K562 (cell line): ENCODE measurements around the gene LGALS12. TPM values are rescaled to one million over a fixed set of nuclear protein-coding genes. Genes with fewer than 3 reads are reported as not detected.

Experiments used
- CBFA2T2 ChIP-seq: fragments of 450-650 bp; conservative IDR thresholded peaks from 2 replicates; pipeline ENCODE4 v1.6.1; 2017; ENCODE audit warnings: mild to moderate bottlenecking
- COPS2 ChIP-seq: fragments of 450-650 bp; conservative IDR thresholded peaks from 2 replicates; pipeline ENCODE4 v1.6.1; 2016; ENCODE audit warnings: mild to moderate bottlenecking, moderate library complexity
- MGA ChIP-seq: fragments of 450-650 bp; IDR thresholded peaks from 2 replicates; pipeline ENCODE4 v1.6.1; 2016; ENCODE audit warnings: mild to moderate bottlenecking, moderate library complexity
- NFE2 ChIP-seq: IDR thresholded peaks from 2 replicates; pipeline ENCODE4 v1.6.1; 2014; ENCODE audit warnings: antibody characterized with exemption, low read depth
- PHF20 ChIP-seq: fragments of 450-650 bp; IDR thresholded peaks from 2 replicates; pipeline ENCODE4 v1.6.1; 2018; ENCODE audit not compliant: partially characterized antibody
- RBM17 ChIP-seq: fragments of 200-400 bp; formaldehyde crosslinking; IDR thresholded peaks from 2 replicates; pipeline ENCODE4 v1.6.1; 2017; ENCODE audit warnings: low read depth, mild to moderate bottlenecking, low read length, borderline replicate concordance
- SMAD3 ChIP-seq: fragments of 450-650 bp; formaldehyde crosslinking; conservative IDR thresholded peaks from 2 replicates; pipeline ENCODE4 v1.4.0; 2020; ENCODE audit warnings: mild to moderate bottlenecking
- SMARCA5 ChIP-seq: fragments of 450-650 bp; IDR thresholded peaks from 2 replicates; pipeline ENCODE4 v1.6.1; 2016
- polyA plus RNA-seq, 8 experiments: library from polyadenylated mRNA; depleted of rRNA in 4 of 8; stranded (reverse) in 5 of 8; unstranded in 3 of 8; fragments of >200 nt; fragmentation: Nextera tagmentation in 2 of 8; fragmentation: Illumina TruSeq in 1 of 8; extraction: Ambion mirVana in 2 of 8; extraction: Trizol in 1 of 8; gene quantifications; 2 replicates each; pipeline versions ENCODE4 v1.2.1 to v1.2.3, GENCODE V29; 2011 to 2014; ENCODE audit warnings: inconsistent platforms in 1 of 8, missing spikeins in 1 of 8
- total RNA-seq, 7 experiments: library from RNA; depleted of rRNA in 6 of 7; stranded (reverse); fragments of >200 nt in 6 of 7; fragmentation: Illumina TruSeq in 2 of 7; extraction: Trizol in 2 of 7; gene quantifications; 2 replicates each; pipeline versions ENCODE4 v1.2.1 to v1.2.3, GENCODE V29; 2011 to 2021; ENCODE audit warnings: low replicate concordance in 1 of 7
- TF ChIP-seq, protein P1 (sequence below), 3 experiments: fragments of 200-800 bp in 1 of 3; fragments of 250-450 bp in 1 of 3; fragments of 450-650 bp in 1 of 3; sonication (Bioruptor Pico) in 1 of 3; sonication (Bioruptor generic) in 1 of 3; formaldehyde crosslinking in 1 of 3; IDR thresholded peaks; 2 replicates each; pipeline versions ENCODE4 v1.6.1 to v1.8.0; 2016 to 2022; ENCODE audit warnings: mild to moderate bottlenecking in 2 of 3, missing genetic modification characterization in 2 of 3, missing compliant biosample characterization in 1 of 3, moderate library complexity in 1 of 3
- TF ChIP-seq, protein P2 (sequence below), 2 experiments: IDR thresholded peaks; 2 replicates each; pipeline ENCODE4 v1.6.1; 2012; ENCODE audit warnings: improper control_type of control experiment in 2 of 2, low read depth in 2 of 2, low read length in 2 of 2, borderline replicate concordance in 1 of 2

LGALS12 gene
- total and polyA plus RNA-seq, 9 of the 15 experiments (the other 6 are each of a cell fraction or from before 2014, with no cell fraction given) = 0.66 to 8.0 (median 5.0) TPM

GRCh38 chr11:63564056-63564774 is 58.3 kb downstream of the LGALS12 start (continued):
- TF ChIP-seq MGA (no peak), CBFA2T2 (peak; percentile 59), COPS2 (no peak), RBM17 (no peak), PHF20 (no peak), SMAD3 (CRISPR knock-in tag) (no peak), NFE2 (no peak), SMARCA5 (no peak)
- TF ChIP-seq, protein P1, sequence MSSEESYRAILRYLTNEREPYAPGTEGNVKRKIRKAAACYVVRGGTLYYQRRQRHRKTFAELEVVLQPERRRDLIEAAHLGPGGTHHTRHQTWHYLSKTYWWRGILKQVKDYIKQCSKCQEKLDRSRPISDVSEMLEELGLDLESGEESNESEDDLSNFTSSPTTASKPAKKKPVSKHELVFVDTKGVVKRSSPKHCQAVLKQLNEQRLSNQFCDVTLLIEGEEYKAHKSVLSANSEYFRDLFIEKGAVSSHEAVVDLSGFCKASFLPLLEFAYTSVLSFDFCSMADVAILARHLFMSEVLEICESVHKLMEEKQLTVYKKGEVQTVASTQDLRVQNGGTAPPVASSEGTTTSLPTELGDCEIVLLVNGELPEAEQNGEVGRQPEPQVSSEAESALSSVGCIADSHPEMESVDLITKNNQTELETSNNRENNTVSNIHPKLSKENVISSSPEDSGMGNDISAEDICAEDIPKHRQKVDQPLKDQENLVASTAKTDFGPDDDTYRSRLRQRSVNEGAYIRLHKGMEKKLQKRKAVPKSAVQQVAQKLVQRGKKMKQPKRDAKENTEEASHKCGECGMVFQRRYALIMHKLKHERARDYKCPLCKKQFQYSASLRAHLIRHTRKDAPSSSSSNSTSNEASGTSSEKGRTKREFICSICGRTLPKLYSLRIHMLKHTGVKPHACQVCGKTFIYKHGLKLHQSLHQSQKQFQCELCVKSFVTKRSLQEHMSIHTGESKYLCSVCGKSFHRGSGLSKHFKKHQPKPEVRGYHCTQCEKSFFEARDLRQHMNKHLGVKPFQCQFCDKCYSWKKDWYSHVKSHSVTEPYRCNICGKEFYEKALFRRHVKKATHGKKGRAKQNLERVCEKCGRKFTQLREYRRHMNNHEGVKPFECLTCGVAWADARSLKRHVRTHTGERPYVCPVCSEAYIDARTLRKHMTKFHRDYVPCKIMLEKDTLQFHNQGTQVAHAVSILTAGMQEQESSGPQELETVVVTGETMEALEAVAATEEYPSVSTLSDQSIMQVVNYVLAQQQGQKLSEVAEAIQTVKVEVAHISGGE (CRISPR knock-in tag; IDR thresholded peaks at IDR 0.05) = no peak
- TF ChIP-seq, protein P2, sequence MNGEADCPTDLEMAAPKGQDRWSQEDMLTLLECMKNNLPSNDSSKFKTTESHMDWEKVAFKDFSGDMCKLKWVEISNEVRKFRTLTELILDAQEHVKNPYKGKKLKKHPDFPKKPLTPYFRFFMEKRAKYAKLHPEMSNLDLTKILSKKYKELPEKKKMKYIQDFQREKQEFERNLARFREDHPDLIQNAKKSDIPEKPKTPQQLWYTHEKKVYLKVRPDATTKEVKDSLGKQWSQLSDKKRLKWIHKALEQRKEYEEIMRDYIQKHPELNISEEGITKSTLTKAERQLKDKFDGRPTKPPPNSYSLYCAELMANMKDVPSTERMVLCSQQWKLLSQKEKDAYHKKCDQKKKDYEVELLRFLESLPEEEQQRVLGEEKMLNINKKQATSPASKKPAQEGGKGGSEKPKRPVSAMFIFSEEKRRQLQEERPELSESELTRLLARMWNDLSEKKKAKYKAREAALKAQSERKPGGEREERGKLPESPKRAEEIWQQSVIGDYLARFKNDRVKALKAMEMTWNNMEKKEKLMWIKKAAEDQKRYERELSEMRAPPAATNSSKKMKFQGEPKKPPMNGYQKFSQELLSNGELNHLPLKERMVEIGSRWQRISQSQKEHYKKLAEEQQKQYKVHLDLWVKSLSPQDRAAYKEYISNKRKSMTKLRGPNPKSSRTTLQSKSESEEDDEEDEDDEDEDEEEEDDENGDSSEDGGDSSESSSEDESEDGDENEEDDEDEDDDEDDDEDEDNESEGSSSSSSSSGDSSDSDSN (IDR thresholded peaks at IDR 0.05; ENCODE audit: borderline replicate concordance in 1 of 2, low read depth in 2 of 2, low read length in 2 of 2) = no peak
